SK-N-SH (cell line): ENCODE measurements around the gene MGAT5B. TPM values are rescaled to one million over a fixed set of nuclear protein-coding genes. Genes with fewer than 3 reads are reported as not detected.
A peak's percentile ranks its signal among the peaks of the same experiment; 100 is the strongest.

Experiments used
- CTCF ChIA-PET: fragments of 300-600, 350-600 bp; formaldehyde crosslinking; extraction: SDS; loops from one replicate; lab custom pipeline; 2021; lab: Yijun Ruan, JAX
- POLR2A ChIA-PET: fragments of 350-600 bp; sonication (Branson Sonifier 250); formaldehyde crosslinking; extraction: SDS; loops from one replicate; lab custom pipeline; 2020; ENCODE audit warnings: antibody characterized with exemption, inconsistent platforms; lab: Yijun Ruan, JAX
- DNase-seq: peaks from one replicate; pipeline ENCODE4 v3.0.0; 2012
- H2AFZ ChIP-seq: fragments of 200-600 bp; sonication (generic); 2 replicates; pipeline ENCODE4 v1.8.1; 2016; ENCODE audit warnings: antibody characterized with exemption, mild to moderate bottlenecking, low read depth
- H3F3A ChIP-seq: fragments of 200-600 bp; sonication (generic); replicated peaks from 2 replicates; pipeline ENCODE3; 2016; ENCODE audit warnings: antibody characterized with exemption, mild to moderate bottlenecking; ENCODE audit not compliant: insufficient read depth
- H3K27ac ChIP-seq, 2 experiments: fragments of 200-500 bp in 1 of 2; fragments of 200-600 bp in 1 of 2; sonication (Bioruptor generic) in 1 of 2; sonication (generic), shearing (Covaris generic) in 1 of 2; 2 replicates each; pipeline versions ENCODE4 v1.5.1 to v1.6.1; 2014 to 2016; ENCODE audit warnings: low read depth in 2 of 2, inconsistent platforms in 1 of 2, low read length in 1 of 2, mild to moderate bottlenecking in 1 of 2, mixed read lengths in 1 of 2
- H3K27me3 ChIP-seq: fragments of 200-600 bp; sonication (generic), shearing (Covaris generic); 2 replicates; pipeline ENCODE4 v1.6.1; 2016; ENCODE audit warnings: mixed run types; ENCODE audit not compliant: insufficient read depth
- H3K36me3 ChIP-seq, 2 experiments: fragments of 200-500 bp in 1 of 2; fragments of 200-600 bp in 1 of 2; sonication (Bioruptor generic) in 1 of 2; sonication (generic) in 1 of 2; replicated peaks in 1 of 2; 2 replicates each; pipeline versions ENCODE3 to v1.5.1; 2014 to 2016; ENCODE audit warnings: low read length in 1 of 2, mild to moderate bottlenecking in 1 of 2; ENCODE audit not compliant: insufficient read depth in 2 of 2, control insufficient read depth in 1 of 2
- H3K4me1 ChIP-seq, 2 experiments: fragments of 200-500 bp in 1 of 2; fragments of 200-600 bp in 1 of 2; sonication (Bioruptor generic) in 1 of 2; sonication (generic), shearing (Covaris generic) in 1 of 2; 2 replicates each; pipeline versions ENCODE4 v1.5.1 to v1.6.1; 2014 to 2016; ENCODE audit warnings: low read depth in 1 of 2, low read length in 1 of 2, mixed run types in 1 of 2; ENCODE audit not compliant: insufficient read depth in 2 of 2, control insufficient read depth in 1 of 2
- H3K4me2 ChIP-seq: fragments of 200-600 bp; sonication (generic), shearing (Covaris generic); 2 replicates; pipeline ENCODE4 v1.6.1; 2017; ENCODE audit warnings: mixed run types
- H3K4me3 ChIP-seq, 2 experiments: fragments of 200-500 bp in 1 of 2; fragments of 200-600 bp in 1 of 2; sonication (Bioruptor generic) in 1 of 2; sonication (generic), shearing (Covaris generic) in 1 of 2; 2 replicates each; pipeline versions ENCODE4 v1.5.1 to v1.8.1; 2014 to 2016; ENCODE audit warnings: low read depth in 2 of 2, inconsistent platforms in 1 of 2, low read length in 1 of 2, mild to moderate bottlenecking in 1 of 2, mixed read lengths in 1 of 2, moderate library complexity in 1 of 2
- H3K79me2 ChIP-seq: fragments of 200-600 bp; sonication (generic); 2 replicates; pipeline ENCODE4 v1.8.1; 2017; ENCODE audit warnings: mild to moderate bottlenecking; ENCODE audit not compliant: insufficient read depth
- H3K9ac ChIP-seq: fragments of 200-600 bp; sonication (generic); 2 replicates; pipeline ENCODE4 v1.6.1; 2017; ENCODE audit warnings: mixed run types
- H3K9me2 ChIP-seq: fragments of 200-600 bp; sonication (generic); 2 replicates; pipeline ENCODE4 v1.6.1; 2017; ENCODE audit warnings: mixed run types
- H3K9me3 ChIP-seq: fragments of 200-600 bp; sonication (generic); 2 replicates; pipeline ENCODE4 v1.6.1; 2017; ENCODE audit warnings: mixed run types, mild to moderate bottlenecking, moderate library complexity
- H4K20me1 ChIP-seq: fragments of 200-600 bp; sonication (generic); 2 replicates; pipeline ENCODE4 v1.6.1; 2017; ENCODE audit warnings: mild to moderate bottlenecking, mixed run types; ENCODE audit not compliant: insufficient read depth
- EP300 ChIP-seq, 2 experiments: IDR thresholded peaks; 2 replicates each; pipeline versions ENCODE4 v1.4.0 to v1.6.1; 2012; ENCODE audit warnings: borderline replicate concordance in 1 of 2, low read depth in 1 of 2, low read length in 1 of 2
- GABPA ChIP-seq: IDR thresholded peaks from 2 replicates; pipeline ENCODE4 v1.4.0; 2012; ENCODE audit warnings: low read depth, mild to moderate bottlenecking
- MEF2A ChIP-seq: IDR thresholded peaks from 2 replicates; pipeline ENCODE4 v1.4.0; 2012; ENCODE audit warnings: low read depth, borderline replicate concordance
- MXI1 ChIP-seq: IDR thresholded peaks from 2 replicates; pipeline ENCODE4 v1.6.1; 2012; ENCODE audit warnings: mild to moderate bottlenecking, low read depth, low read length, improper control_type of control experiment
- RAD21 ChIP-seq: IDR thresholded peaks from 2 replicates; pipeline ENCODE4 v1.6.1; 2012; ENCODE audit warnings: mild to moderate bottlenecking, low read length
- RCOR1 ChIP-seq: fragments of 150-350 bp; IDR thresholded peaks from 2 replicates; pipeline ENCODE4 v1.6.1; 2017; ENCODE audit warnings: antibody characterized with exemption, low read length
- TAF1 ChIP-seq: IDR thresholded peaks from 2 replicates; pipeline ENCODE4 v1.6.1; 2012; ENCODE audit warnings: low read depth, mild to moderate bottlenecking, low read length, moderate library complexity, borderline replicate concordance
- TEAD4 ChIP-seq: IDR thresholded peaks from 2 replicates; pipeline ENCODE4 v1.4.0; 2012; ENCODE audit warnings: mild to moderate bottlenecking, borderline replicate concordance; ENCODE audit not compliant: insufficient read depth
- YY1 ChIP-seq: IDR thresholded peaks from 2 replicates; pipeline ENCODE4 v1.4.0; 2012; ENCODE audit warnings: low read depth, mild to moderate bottlenecking
- ZBTB33 ChIP-seq: IDR thresholded peaks from 2 replicates; pipeline ENCODE4 v1.4.0; 2012; ENCODE audit warnings: low read depth, borderline replicate concordance
- WGBS: methylation state at CpG from one replicate; pipeline ENCODE4 v1.1.6; 2017; ENCODE audit warnings: low lambda C conversion rate; 5-methylcytosine and 5-hydroxymethylcytosine counted together
- polyA plus RNA-seq, 3 experiments: library from polyadenylated mRNA; depleted of rRNA; stranded (reverse); fragments of >200 nt; gene quantifications; 2 replicates each; pipeline ENCODE4 v1.2.3, GENCODE V29; 2012
- TF ChIP-seq, protein P1 (sequence below): fragments of 200-600 bp; sonication (generic); IDR thresholded peaks from 2 replicates; pipeline ENCODE4 v1.6.1; 2017; ENCODE audit warnings: antibody characterized with exemption, mild to moderate bottlenecking, moderate library complexity

The MGAT5B gene
- polyA plus RNA-seq, 1 of the 3 experiments (the other 2 are of a cell fraction) = 13.8 TPM

- H3K4me1 ChIP-seq = peaks cover 0 to 14% of the 10 kb centered on the region in 2 experiments; a peak in 1 of 4 replicates
- no peaks in the 10 kb centered on the region for H3K79me2 ChIP-seq
- POLR2A ChIA-PET = interaction anchor here (0.6 to 1.4 kb wide), 3 partner anchors 8 to 56 kb away, joined by 3 read pairs; no protein-coding TSS in a partner anchor
- no peaks in the 10 kb centered on the region for H3K9me3 ChIP-seq
- TF ChIP-seq GABPA (no peak), MEF2A (no peak), YY1 (no peak), ZBTB33 (no peak), MXI1 (no peak), TAF1 (no peak), TEAD4 (no peak), EP300 (IDR thresholded peaks at IDR 0.05; ENCODE audit: borderline replicate concordance in 1 of 2, low read depth in 1 of 2, low read length in 1 of 2) (no peak), RCOR1 (no peak)
- TF ChIP-seq, protein P1, sequence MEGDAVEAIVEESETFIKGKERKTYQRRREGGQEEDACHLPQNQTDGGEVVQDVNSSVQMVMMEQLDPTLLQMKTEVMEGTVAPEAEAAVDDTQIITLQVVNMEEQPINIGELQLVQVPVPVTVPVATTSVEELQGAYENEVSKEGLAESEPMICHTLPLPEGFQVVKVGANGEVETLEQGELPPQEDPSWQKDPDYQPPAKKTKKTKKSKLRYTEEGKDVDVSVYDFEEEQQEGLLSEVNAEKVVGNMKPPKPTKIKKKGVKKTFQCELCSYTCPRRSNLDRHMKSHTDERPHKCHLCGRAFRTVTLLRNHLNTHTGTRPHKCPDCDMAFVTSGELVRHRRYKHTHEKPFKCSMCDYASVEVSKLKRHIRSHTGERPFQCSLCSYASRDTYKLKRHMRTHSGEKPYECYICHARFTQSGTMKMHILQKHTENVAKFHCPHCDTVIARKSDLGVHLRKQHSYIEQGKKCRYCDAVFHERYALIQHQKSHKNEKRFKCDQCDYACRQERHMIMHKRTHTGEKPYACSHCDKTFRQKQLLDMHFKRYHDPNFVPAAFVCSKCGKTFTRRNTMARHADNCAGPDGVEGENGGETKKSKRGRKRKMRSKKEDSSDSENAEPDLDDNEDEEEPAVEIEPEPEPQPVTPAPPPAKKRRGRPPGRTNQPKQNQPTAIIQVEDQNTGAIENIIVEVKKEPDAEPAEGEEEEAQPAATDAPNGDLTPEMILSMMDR = no peak
- TF ChIP-seq, all 33 proteins: peak for 0
- no peak overlapping the region for H3K4me3 ChIP-seq
- no peak overlapping the region for H2AFZ ChIP-seq
- no peaks in the 10 kb centered on the region for H3F3A ChIP-seq
- DNase-seq = no peak
- no peaks in the 10 kb centered on the region for H3K36me3 ChIP-seq
- H3K27ac ChIP-seq = no peak overlapping the region
- H4K20me1 ChIP-seq = no peaks in the 10 kb centered on the region
- CTCF ChIA-PET = interaction anchor here (1.2 to 3.2 kb wide), 6 partner anchors 10 to 277 kb away, joined by 3 to 22 read pairs (median 4); partner anchors contain the start of gene MGAT5B
- H3K27me3 ChIP-seq = peaks cover 7% of the 10 kb centered on the region
- H3K9me2 ChIP-seq = no peaks in the 10 kb centered on the region
- H3K9ac ChIP-seq = no peak overlapping the region
- H3K4me2 ChIP-seq = no peak overlapping the region
- 80% methylated on average over 4 of the region's 4 CpGs for WGBS
These were observed 34.5 kb upstream of the MGAT5B start for GRCh38 chr17:76833747-76834146.

DNA sequence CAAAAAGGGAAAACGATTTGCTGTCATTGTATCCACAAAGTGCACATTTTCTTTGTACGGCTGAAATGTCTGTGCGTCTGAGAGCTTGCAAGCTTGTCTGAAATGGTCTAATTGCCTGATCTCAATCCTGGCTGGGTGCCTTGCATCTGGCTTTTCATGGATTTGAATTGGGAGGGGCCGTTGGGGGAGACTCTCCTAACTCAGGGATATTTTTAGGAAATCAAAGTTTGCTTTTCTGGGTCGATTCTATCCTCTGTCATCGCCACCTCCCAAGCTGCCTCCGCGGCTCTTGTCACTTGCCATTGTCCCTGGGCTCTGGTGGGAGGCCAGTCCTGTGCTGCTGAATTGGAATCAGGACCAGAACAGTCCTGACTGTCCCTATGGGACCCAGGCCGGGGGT, 33.3 kb upstream of the MGAT5B start:
- WGBS = 40% methylated on average over 9 of the region's 9 CpGs
- TF ChIP-seq MXI1 (0 out of 2 replicates have a peak, but pooled peaks have one; percentile 35), RAD21 (no peak; the same call in 1 of the 2 replicates)
- H3K79me2 ChIP-seq = no peaks in the 10 kb centered on the region
- H3K27ac ChIP-seq = peak overlapping the region in 1 of 2 experiments; percentile 65; a peak in 2 of 4 replicates
- POLR2A ChIA-PET = interaction anchor here (1.2 to 1.4 kb wide), 2 partner anchors 9 to 13 kb away, joined by 3 to 5 read pairs; no protein-coding TSS in a partner anchor
- no peaks in the 10 kb centered on the region for H3K9me2 ChIP-seq
- no peak overlapping the region for H2AFZ ChIP-seq
- no peaks in the 10 kb centered on the region for H3K36me3 ChIP-seq
- H4K20me1 ChIP-seq = no peaks in the 10 kb centered on the region
- H3K4me3 ChIP-seq = no peak overlapping the region
- H3F3A ChIP-seq = no peaks in the 10 kb centered on the region
- no peak overlapping the region for H3K4me2 ChIP-seq
- H3K27me3 ChIP-seq = peaks cover 7% of the 10 kb centered on the region
- peak; percentile 56 for DNase-seq
- CTCF ChIA-PET = interaction anchor here (0.8 to 3.2 kb wide), 7 partner anchors 9 to 278 kb away, joined by 3 to 22 read pairs (median 3); partner anchors contain the start of gene MGAT5B
- peaks cover 0 to 21% of the 10 kb centered on the region in 2 experiments; a peak in 1 of 4 replicates for H3K4me1 ChIP-seq
- H3K9me3 ChIP-seq = no peaks in the 10 kb centered on the region
- H3K9ac ChIP-seq = no peak overlapping the region
